ENCODE data around the gene TRIP10. TPM values are rescaled to one million over a fixed set of nuclear protein-coding genes. Genes with fewer than 3 reads are reported as not detected.
"Not testable (repeated sequence)": the region's sequence is repeated elsewhere in the genome, so short reads cannot be mapped to it uniquely, and the experiment has no call there.

The TRIP10 gene
- total RNA-seq, 1 experiment from 2014 or later, result 107 TPM

- Mint-ChIP-seq H3K27ac (ENCODE audit: unreplicated experiment) (no peak overlapping the region), H3K9me3 (ENCODE audit: unreplicated experiment) (no peaks in the 10 kb centered on the region), H3K36me3 (ENCODE audit: insufficient read depth, unreplicated experiment) (peaks cover 92% of the 10 kb centered on the region), H3K27me3 (ENCODE audit: insufficient read depth, unreplicated experiment) (no peaks in the 10 kb centered on the region), H3K4me1 (ENCODE audit: low read depth, unreplicated experiment) (peaks cover 14% of the 10 kb centered on the region), H3K4me3 (ENCODE audit: unreplicated experiment) (no peak overlapping the region)
- ChIA-PET CTCF (no interaction called here), POLR2A (no interaction called here)
- no peak overlapping the region for H3K4me3 ChIP-seq (ENCODE audit: low read depth, low read length)
- TF ChIP-seq CTCF (IDR thresholded peaks at IDR 0.05; ENCODE audit: insufficient read depth in 1 of 2, low read depth in 1 of 2, low read length in 1 of 2, severe bottlenecking in 1 of 2, unreplicated experiment in 1 of 2), result no peak
- no peaks in the 10 kb centered on the region for H3K27me3 ChIP-seq (replicated peaks; ENCODE audit: control insufficient read depth, insufficient read depth, low read length)
- no peak for DNase-seq
- intact Hi-C loops (cut with micrococcal nuclease; ENCODE audit: unreplicated experiment), result no loop called here
- BruUV-seq (replicated peaks), result no TSS peak
- H3K4me1 ChIP-seq, result peaks cover 8% of the 10 kb centered on the region; the same call in 1 of the 2 replicates
- peaks cover 10% of the 10 kb centered on the region for H3K36me3 ChIP-seq (ENCODE audit: control insufficient read depth, insufficient read depth, low read length)
- H3K9me3 ChIP-seq, result no peaks in the 10 kb centered on the region
These were observed 6.5 kb downstream of the TRIP10 start for GRCh38 chr19:6745965-6746364.

GRCh38 chr19:6748543-6748942 lies 9.1 kb downstream of the TRIP10 start:
- H3K4me3 Mint-ChIP-seq (ENCODE audit: unreplicated experiment); BruUV-seq (replicated peaks); H3K36me3 ChIP-seq (ENCODE audit: control insufficient read depth, insufficient read depth, low read length); DNase-seq; H3K27me3 Mint-ChIP-seq (ENCODE audit: insufficient read depth, unreplicated experiment); H3K9me3 Mint-ChIP-seq (ENCODE audit: unreplicated experiment); H3K27me3 ChIP-seq (replicated peaks; ENCODE audit: control insufficient read depth, insufficient read depth, low read length); intact Hi-C loops (cut with micrococcal nuclease; ENCODE audit: unreplicated experiment); H3K27ac Mint-ChIP-seq (ENCODE audit: unreplicated experiment); H3K4me3 ChIP-seq (ENCODE audit: low read depth, low read length); H3K9me3 ChIP-seq: not testable (repeated sequence)
- POLR2A ChIA-PET, result interaction anchor here (0.7 kb wide), 1 partner anchor 11 kb away, joined by 4 read pairs; no protein-coding TSS in a partner anchor
- CTCF ChIA-PET, result interaction anchor here (0.8 kb wide), 1 partner anchor 10 kb away, joined by 3 read pairs; no protein-coding TSS in a partner anchor
- Mint-ChIP-seq H3K36me3 (ENCODE audit: insufficient read depth, unreplicated experiment) (peaks cover 92% of the 10 kb centered on the region), H3K4me1 (ENCODE audit: low read depth, unreplicated experiment) (peaks cover 14% of the 10 kb centered on the region)
- H3K4me1 ChIP-seq, result peaks cover 16% of the 10 kb centered on the region; the same call in 1 of the 2 replicates

- intact Hi-C loops (cut with micrococcal nuclease; ENCODE audit: unreplicated experiment), result no loop called here
These were observed 10.6 kb downstream of the TRIP10 start for GRCh38 chr19:6750062-6750461.

More at GRCh38 chr19:6750062-6750461, 10.6 kb downstream of the TRIP10 start:
- BruUV-seq (replicated peaks), result no TSS peak
- DNase-seq, result no peak
- H3K9me3 ChIP-seq, result no peaks in the 10 kb centered on the region
- no peaks in the 10 kb centered on the region for H3K27me3 ChIP-seq (replicated peaks; ENCODE audit: control insufficient read depth, insufficient read depth, low read length)
- peaks cover 91% of the 10 kb centered on the region for H3K36me3 Mint-ChIP-seq (ENCODE audit: insufficient read depth, unreplicated experiment)
- H3K36me3 ChIP-seq (ENCODE audit: control insufficient read depth, insufficient read depth, low read length), result no peaks in the 10 kb centered on the region; the same call in 1 of the 2 replicates
- ChIA-PET POLR2A (interaction anchor here (0.9 kb wide), 1 partner anchor 274 kb away, joined by 3 read pairs; no protein-coding TSS in a partner anchor), CTCF (interaction anchor here (0.6 kb wide), 1 partner anchor 273 kb away, joined by 5 read pairs; no protein-coding TSS in a partner anchor)
- H3K4me3 Mint-ChIP-seq (ENCODE audit: unreplicated experiment), result no peak overlapping the region
- no peak overlapping the region for H3K4me3 ChIP-seq (ENCODE audit: low read depth, low read length)
- TF ChIP-seq CTCF (IDR thresholded peaks at IDR 0.05; ENCODE audit: insufficient read depth in 1 of 2, low read depth in 1 of 2, low read length in 1 of 2, severe bottlenecking in 1 of 2, unreplicated experiment in 1 of 2), result no peak
- no peaks in the 10 kb centered on the region for H3K27me3 Mint-ChIP-seq (ENCODE audit: insufficient read depth, unreplicated experiment)
- peaks cover 21% of the 10 kb centered on the region; the same call in 1 of the 2 replicates for H3K4me1 ChIP-seq
- peak overlapping the region; percentile 59 for H3K27ac Mint-ChIP-seq (ENCODE audit: unreplicated experiment)
- H3K4me1 Mint-ChIP-seq (ENCODE audit: low read depth, unreplicated experiment), result peaks cover 6% of the 10 kb centered on the region
- no peaks in the 10 kb centered on the region for H3K9me3 Mint-ChIP-seq (ENCODE audit: unreplicated experiment)
